ENCODE data around the gene GAK.
"Not testable (repeated sequence)": the region's sequence is repeated elsewhere in the genome, so short reads cannot be mapped to it uniquely, and the experiment has no call there.

Gene GAK

GRCh38 chr4:926538-926937 lies 5.6 kb downstream of the GAK start:
- no peak for DNase-seq (ENCODE audit: low read depth)

GRCh38 chr4:925771-926500 lies 6.2 kb downstream of the GAK start:
- DNase-seq (ENCODE audit: low read depth): no peak

GRCh38 chr4:925171-925570 lies 6.9 kb downstream of the GAK start:
- no peak for DNase-seq (ENCODE audit: low read depth)

- no peak for DNase-seq (ENCODE audit: low read depth)
These were observed 7.7 kb downstream of the GAK start for GRCh38 chr4:924107-925096.

- no peak for DNase-seq (ENCODE audit: low read depth)
These were observed 10.2 kb downstream of the GAK start for GRCh38 chr4:921830-922331.

GRCh38 chr4:919004-919680 lies 13.0 kb downstream of the GAK start:
- DNase-seq (ENCODE audit: low read depth): not testable (repeated sequence)

GRCh38 chr4:918591-918990 lies 13.5 kb downstream of the GAK start:
- DNase-seq (ENCODE audit: low read depth): not testable (repeated sequence)

GRCh38 chr4:917992-918391 lies 14.1 kb downstream of the GAK start:
- DNase-seq (ENCODE audit: low read depth): no peak

GRCh38 chr4:917466-917865 lies 14.7 kb downstream of the GAK start:
- no peak for DNase-seq (ENCODE audit: low read depth)

GRCh38 chr4:915595-915994 lies 16.5 kb downstream of the GAK start:
- no peak for DNase-seq (ENCODE audit: low read depth)

GRCh38 chr4:915041-915474 lies 17.1 kb downstream of the GAK start:
- DNase-seq (ENCODE audit: low read depth): no peak

- no peak for DNase-seq (ENCODE audit: low read depth)
These were observed 17.6 kb downstream of the GAK start for GRCh38 chr4:914531-914930.

GRCh38 chr4:913280-913618 lies 18.9 kb downstream of the GAK start:
- DNase-seq (ENCODE audit: low read depth): no peak

- DNase-seq (ENCODE audit: low read depth): no peak
These were observed 19.4 kb downstream of the GAK start for GRCh38 chr4:912548-913279.

- no peak for DNase-seq (ENCODE audit: low read depth)
These were observed 20.1 kb downstream of the GAK start for GRCh38 chr4:911871-912490.

- no peak for DNase-seq (ENCODE audit: low read depth)
These were observed 20.8 kb downstream of the GAK start for GRCh38 chr4:911221-911751.

GRCh38 chr4:910366-911091 lies 21.6 kb downstream of the GAK start:
- DNase-seq (ENCODE audit: low read depth): no peak

- no peak for DNase-seq (ENCODE audit: low read depth)
These were observed 22.3 kb downstream of the GAK start for GRCh38 chr4:909821-910220.

GRCh38 chr4:909131-909571 lies 23.0 kb downstream of the GAK start:
- DNase-seq (ENCODE audit: low read depth): no peak

Data from non-pigmented ciliary epithelial cell (primary cell).